ENCODE results near the gene ADISSP.

The ADISSP gene

GRCh38 chr20:3808544-3808943 is 41.0 kb upstream of the ADISSP start (continued):
- TF ChIP-seq ZEB2 (tag by site-specific recombination; IDR thresholded peaks at IDR 0.05) (no peak), ZNF146 (tag by site-specific recombination; IDR thresholded peaks at IDR 0.05) (peak; percentile 100), ZXDB (tag by site-specific recombination; IDR thresholded peaks at IDR 0.05) (0 out of 2 replicates have a peak, but pooled peaks have one; percentile 6), ZNF24 (tag by site-specific recombination; IDR thresholded peaks at IDR 0.05) (no peak), ZNF10 (tag by site-specific recombination; IDR thresholded peaks at IDR 0.05) (no peak), ZNF362 (tag by site-specific recombination; IDR thresholded peaks at IDR 0.05) (no peak), ZNF239 (tag by site-specific recombination; IDR thresholded peaks at IDR 0.05) (no peak), ZBTB6 (tag by site-specific recombination; IDR thresholded peaks at IDR 0.05) (no peak)

GRCh38 chr20:3804781-3805180 is 37.2 kb upstream of the ADISSP start:
- Histone ChIP-seq H3K9me3 (ENCODE audit: control insufficient read depth, insufficient read depth, low read depth, low read length) (no peaks in the 10 kb centered on the region), H3K4me3 (ENCODE audit: low read depth, low read length) (no peak overlapping the region), H3K36me3 (ENCODE audit: control insufficient read depth in 2 of 2, insufficient read depth in 1 of 2, low read length in 2 of 2) (peaks cover 26 to 65% of the 10 kb centered on the region in 2 experiments), H3K4me1 (ENCODE audit: control insufficient read depth, insufficient read depth, low read length) (peaks cover 18% of the 10 kb centered on the region), H3K27ac (ENCODE audit: extremely low read depth, low read depth, low read length) (no peak overlapping the region)
- CTCF ChIA-PET: interaction anchor here (1.2 to 2.0 kb wide), 2 partner anchors 15 to 94 kb away, joined by 5 to 6 read pairs; partner anchors contain the start of gene AP5S1
- POLR2A ChIA-PET: interaction anchor here (1.1 to 1.6 kb wide), 3 partner anchors 9 to 16 kb away, joined by 3 to 12 read pairs (median 4); partner anchors contain the start of genes AP5S1 and CDC25B
- no peak for TF ChIP-seq PRDM2 (tag by site-specific recombination; IDR thresholded peaks at IDR 0.05; ENCODE audit: borderline replicate concordance)
- TF ChIP-seq ELK4 (IDR thresholded peaks at IDR 0.05; ENCODE audit: borderline replicate concordance, low read depth, low read length): no peak
- TF ChIP-seq TSHZ1 (tag by site-specific recombination; IDR thresholded peaks at IDR 0.05; ENCODE audit: borderline replicate concordance): no peak
- TF ChIP-seq ZNF112 (tag by site-specific recombination; IDR thresholded peaks at IDR 0.05): no peak
- no peak for TF ChIP-seq ZNF426 (tag by site-specific recombination; IDR thresholded peaks at IDR 0.05)
- no peak for TF ChIP-seq ZNF513 (tag by site-specific recombination; IDR thresholded peaks at IDR 0.05)
- TF ChIP-seq SCRT1 (tag by site-specific recombination; IDR thresholded peaks at IDR 0.05; ENCODE audit: borderline replicate concordance): no peak
- no peak for TF ChIP-seq EGR2 (tag by site-specific recombination; IDR thresholded peaks at IDR 0.05; ENCODE audit: low read depth)
- no peak for TF ChIP-seq ZSCAN30 (tag by site-specific recombination; IDR thresholded peaks at IDR 0.05)
- no peak for TF ChIP-seq ZNF560 (tag by site-specific recombination; IDR thresholded peaks at IDR 0.05; ENCODE audit: borderline replicate concordance)
- TF ChIP-seq ZNF571 (tag by site-specific recombination; IDR thresholded peaks at IDR 0.05): no peak
- TF ChIP-seq ZNF184 (tag by site-specific recombination; IDR thresholded peaks at IDR 0.05): no peak
- TF ChIP-seq ZNF138 (tag by site-specific recombination; IDR thresholded peaks at IDR 0.05; ENCODE audit: borderline replicate concordance): no peak
- no peak for TF ChIP-seq ZNF596 (tag by site-specific recombination; IDR thresholded peaks at IDR 0.05)
- TF ChIP-seq ZNF223 (tag by site-specific recombination; IDR thresholded peaks at IDR 0.05): no peak
